Measurements from ENCODE around the gene ACADVL. TPM values are rescaled to one million over a fixed set of nuclear protein-coding genes. Genes with fewer than 3 reads are reported as not detected.

Gene ACADVL
- total RNA-seq, 1 donor: 163 TPM

DNA sequence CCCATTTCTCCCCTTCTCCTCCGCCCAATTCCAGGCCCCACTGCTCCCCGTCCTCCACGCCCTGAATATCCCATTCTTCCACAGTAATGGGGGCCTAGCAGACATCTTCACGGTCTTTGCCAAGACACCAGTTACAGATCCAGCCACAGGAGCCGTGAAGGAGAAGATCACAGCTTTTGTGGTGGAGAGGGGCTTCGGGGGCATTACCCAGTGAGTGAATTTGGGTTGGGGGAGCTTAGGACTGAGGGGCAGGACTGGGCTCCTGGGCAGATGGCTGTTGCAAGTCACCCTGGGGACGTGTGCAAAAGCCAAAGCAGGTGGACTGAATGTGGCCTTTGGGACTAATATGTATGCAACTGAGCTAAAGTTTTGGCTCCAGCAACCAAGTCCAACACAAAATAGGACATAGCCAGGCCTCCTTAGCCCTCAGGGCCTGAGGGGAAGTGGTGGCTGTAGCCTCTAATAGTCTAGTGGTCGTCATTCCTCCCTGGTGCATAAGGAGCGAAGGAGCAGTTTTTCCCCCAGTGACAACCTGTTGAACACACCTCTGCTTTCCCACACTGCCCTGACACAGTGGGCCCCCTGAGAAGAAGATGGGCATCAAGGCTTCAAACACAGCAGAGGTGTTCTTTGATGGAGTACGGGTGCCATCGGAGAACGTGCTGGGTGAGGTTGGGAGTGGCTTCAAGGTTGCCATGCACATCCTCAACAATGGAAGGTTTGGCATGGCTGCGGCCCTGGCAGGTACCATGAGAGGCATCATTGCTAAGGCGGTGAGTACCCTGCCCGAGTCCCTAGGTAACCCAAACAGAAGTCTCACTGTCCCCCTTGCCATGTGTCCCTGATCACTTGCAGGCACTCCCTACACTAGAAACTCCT, 2.6 kb downstream of the ACADVL start:
- DNase-seq (ENCODE audit: insufficient read length, low spot score, missing footprints): no peak
- H3K4me3 ChIP-seq (ENCODE audit: insufficient read depth, low read length): no peak overlapping the region
- no peak overlapping the region for H2AFZ ChIP-seq (ENCODE audit: low read length)
- peaks cover 39% of the 10 kb centered on the region for H3K79me2 ChIP-seq (ENCODE audit: insufficient read depth, low read length)
- H4K20me1 ChIP-seq (ENCODE audit: insufficient read depth, low read length): peaks cover 46% of the 10 kb centered on the region
- no peak overlapping the region for H3K4me2 ChIP-seq (ENCODE audit: insufficient read depth, low read length)
- peaks cover 57% of the 10 kb centered on the region for H3K36me3 ChIP-seq (ENCODE audit: insufficient read depth, low read length)
- H3K9me3 ChIP-seq (ENCODE audit: low read depth, low read length): no peaks in the 10 kb centered on the region
- no peaks in the 10 kb centered on the region for H3K27me3 ChIP-seq (ENCODE audit: insufficient read depth, low read length)
- TF ChIP-seq CTCF (IDR thresholded peaks at IDR 0.05; ENCODE audit: extremely low read depth, low read depth, low read length): no peak
- H3K4me1 ChIP-seq (ENCODE audit: insufficient read depth, low read length): peaks cover 30% of the 10 kb centered on the region
- no peak overlapping the region for H3K27ac ChIP-seq (ENCODE audit: low read depth, low read length)

GRCh38 chr17:7222972-7223292, 3.2 kb downstream of the ACADVL start:
- Histone ChIP-seq H3K27ac (ENCODE audit: low read depth, low read length) (no peak overlapping the region), H2AFZ (ENCODE audit: low read length) (no peak overlapping the region), H3K9me3 (ENCODE audit: low read depth, low read length) (no peaks in the 10 kb centered on the region), H3K27me3 (ENCODE audit: insufficient read depth, low read length) (no peaks in the 10 kb centered on the region), H3K79me2 (ENCODE audit: insufficient read depth, low read length) (peaks cover 39% of the 10 kb centered on the region), H3K36me3 (ENCODE audit: insufficient read depth, low read length) (peaks cover 62% of the 10 kb centered on the region), H3K4me3 (ENCODE audit: insufficient read depth, low read length) (no peak overlapping the region), H4K20me1 (ENCODE audit: insufficient read depth, low read length) (peaks cover 48% of the 10 kb centered on the region), H3K4me1 (ENCODE audit: insufficient read depth, low read length) (peaks cover 26% of the 10 kb centered on the region), H3K4me2 (ENCODE audit: insufficient read depth, low read length) (no peak overlapping the region)
- TF ChIP-seq CTCF (IDR thresholded peaks at IDR 0.05; ENCODE audit: extremely low read depth, low read depth, low read length): no peak
- DNase-seq (ENCODE audit: insufficient read length, low spot score, missing footprints): no peak

- H3K4me1 ChIP-seq (ENCODE audit: insufficient read depth, low read length): peaks cover 21% of the 10 kb centered on the region
- H3K79me2 ChIP-seq (ENCODE audit: insufficient read depth, low read length): peaks cover 42% of the 10 kb centered on the region
- no peak overlapping the region for H3K4me2 ChIP-seq (ENCODE audit: insufficient read depth, low read length)
- no peak overlapping the region for H2AFZ ChIP-seq (ENCODE audit: low read length)
- no peak overlapping the region for H3K27ac ChIP-seq (ENCODE audit: low read depth, low read length)
- H3K9me3 ChIP-seq (ENCODE audit: low read depth, low read length): no peaks in the 10 kb centered on the region
- no peak for TF ChIP-seq CTCF (IDR thresholded peaks at IDR 0.05; ENCODE audit: extremely low read depth, low read depth, low read length)
- H3K36me3 ChIP-seq (ENCODE audit: insufficient read depth, low read length): peaks cover 66% of the 10 kb centered on the region
- no peak overlapping the region for H3K4me3 ChIP-seq (ENCODE audit: insufficient read depth, low read length)
- no peaks in the 10 kb centered on the region for H3K27me3 ChIP-seq (ENCODE audit: insufficient read depth, low read length)
- peaks cover 48% of the 10 kb centered on the region for H4K20me1 ChIP-seq (ENCODE audit: insufficient read depth, low read length)
- no peak for DNase-seq (ENCODE audit: insufficient read length, low spot score, missing footprints)
Observed at GRCh38 chr17:7223375-7223774, 3.6 kb downstream of the ACADVL start.

GRCh38 chr17:7224110-7224509, 4.4 kb downstream of the ACADVL start:
- no peak overlapping the region for H3K4me3 ChIP-seq (ENCODE audit: insufficient read depth, low read length)
- DNase-seq (ENCODE audit: insufficient read length, low spot score, missing footprints): no peak
- no peaks in the 10 kb centered on the region for H3K9me3 ChIP-seq (ENCODE audit: low read depth, low read length)
- peaks cover 45% of the 10 kb centered on the region for H3K79me2 ChIP-seq (ENCODE audit: insufficient read depth, low read length)
- no peaks in the 10 kb centered on the region for H3K27me3 ChIP-seq (ENCODE audit: insufficient read depth, low read length)
- no peak for TF ChIP-seq CTCF (IDR thresholded peaks at IDR 0.05; ENCODE audit: extremely low read depth, low read depth, low read length)
- peaks cover 20% of the 10 kb centered on the region for H3K4me1 ChIP-seq (ENCODE audit: insufficient read depth, low read length)
- peaks cover 73% of the 10 kb centered on the region for H3K36me3 ChIP-seq (ENCODE audit: insufficient read depth, low read length)
- H3K27ac ChIP-seq (ENCODE audit: low read depth, low read length): no peak overlapping the region
- peaks cover 48% of the 10 kb centered on the region for H4K20me1 ChIP-seq (ENCODE audit: insufficient read depth, low read length)
- no peak overlapping the region for H3K4me2 ChIP-seq (ENCODE audit: insufficient read depth, low read length)
- H2AFZ ChIP-seq (ENCODE audit: low read length): no peak overlapping the region

All from osteoblast (primary cell).